GM21423 (cell line): ENCODE results near the gene C22orf31.

Experiments
- ATAC-seq: cut with Tn5 transposase; IDR thresholded peaks from one replicate; pipeline ENCODE4 v1.9.1; 2021; ENCODE audit warnings: mild to moderate bottlenecking, moderate library complexity; ENCODE audit not compliant: unreplicated experiment

Gene C22orf31

GRCh38 chr22:29030016-29030617, 31.5 kb downstream of the C22orf31 start:
- ATAC-seq = no peak

- no peak for ATAC-seq
These were observed 32.2 kb downstream of the C22orf31 start for GRCh38 chr22:29029202-29030000.

- ATAC-seq = no peak
These were observed 33.2 kb downstream of the C22orf31 start for GRCh38 chr22:29028468-29028867.

GRCh38 chr22:29026579-29026978, 35.1 kb downstream of the C22orf31 start:
- no peak for ATAC-seq

GRCh38 chr22:29023172-29023796, 38.3 kb downstream of the C22orf31 start:
- no peak for ATAC-seq

GRCh38 chr22:29022101-29022817, 39.4 kb downstream of the C22orf31 start:
- ATAC-seq = no peak

- ATAC-seq = no peak
These were observed 43.1 kb downstream of the C22orf31 start for GRCh38 chr22:29018293-29019189.

- ATAC-seq = no peak
These were observed 45.3 kb downstream of the C22orf31 start for GRCh38 chr22:29016067-29016938.

GRCh38 chr22:29014773-29015172, 46.9 kb downstream of the C22orf31 start:
- ATAC-seq = no peak

- no peak for ATAC-seq
These were observed 47.3 kb downstream of the C22orf31 start for GRCh38 chr22:29014293-29014692.

GRCh38 chr22:29012952-29013351, 48.7 kb downstream of the C22orf31 start:
- no peak for ATAC-seq

- no peak for ATAC-seq
These were observed 49.6 kb downstream of the C22orf31 start for GRCh38 chr22:29012101-29012433.

- ATAC-seq = no peak
These were observed 50.2 kb downstream of the C22orf31 start for GRCh38 chr22:29011240-29012100.

- ATAC-seq = no peak
These were observed 52.5 kb downstream of the C22orf31 start for GRCh38 chr22:29009148-29009547.
